Measurements from ENCODE around the gene RENBP. TPM values are rescaled to one million over a fixed set of nuclear protein-coding genes. Genes with fewer than 3 reads are reported as not detected.

Gene RENBP
- total RNA-seq, 2 experiments from 2014 or later, result 14.3 to 15.8 TPM

- ATAC-seq, result peak; percentile 49
- peaks cover 2% of the 10 kb centered on the region for H3K36me3 Mint-ChIP-seq (ENCODE audit: low read depth)
- TF ChIP-seq CTCF (IDR thresholded peaks at IDR 0.05), result no peak
- CTCF ChIA-PET, result interaction anchor here (1.0 to 1.2 kb wide), 2 partner anchors 19 to 44 kb away, joined by 4 to 5 read pairs; no protein-coding TSS in a partner anchor
- no peaks in the 10 kb centered on the region for H3K9me3 Mint-ChIP-seq
- H3K4me1 Mint-ChIP-seq (ENCODE audit: low read depth), result peaks cover 33% of the 10 kb centered on the region
- H3K27me3 Mint-ChIP-seq, result no peaks in the 10 kb centered on the region
- DNase-seq, result peak; percentile 49
- no peak overlapping the region for H3K4me3 Mint-ChIP-seq
- H3K27ac Mint-ChIP-seq, result peak overlapping the region; percentile 63
- intact Hi-C loops (cut with micrococcal nuclease), result no loop called here
- POLR2A ChIA-PET, result interaction anchor here (0.8 to 4.7 kb wide), 6 partner anchors 12 to 44 kb away, joined by 3 to 25 read pairs (median 4); partner anchors contain the start of gene ARHGAP4
These were observed 38.1 kb downstream of the RENBP start for GRCh38 chrX:153906126-153906917.

- CTCF ChIA-PET, result interaction anchor here (1.2 kb wide), 1 partner anchor 44 kb away, joined by 5 read pairs; no protein-coding TSS in a partner anchor
- Mint-ChIP-seq H3K27me3 (no peaks in the 10 kb centered on the region), H3K36me3 (ENCODE audit: low read depth) (no peaks in the 10 kb centered on the region), H3K4me3 (no peak overlapping the region), H3K27ac (peak overlapping the region; percentile 63), H3K9me3 (no peaks in the 10 kb centered on the region), H3K4me1 (ENCODE audit: low read depth) (peaks cover 40% of the 10 kb centered on the region)
- no peak for TF ChIP-seq CTCF (IDR thresholded peaks at IDR 0.05)
- POLR2A ChIA-PET, result interaction anchor here (0.8 to 4.7 kb wide), 3 partner anchors 13 to 41 kb away, joined by 3 to 25 read pairs (median 3); partner anchors contain the start of gene ARHGAP4
- intact Hi-C loops (cut with micrococcal nuclease), result no loop called here
- no peak for ATAC-seq
- DNase-seq, result no peak
These were observed 38.9 kb downstream of the RENBP start for GRCh38 chrX:153905481-153906095.

DNA sequence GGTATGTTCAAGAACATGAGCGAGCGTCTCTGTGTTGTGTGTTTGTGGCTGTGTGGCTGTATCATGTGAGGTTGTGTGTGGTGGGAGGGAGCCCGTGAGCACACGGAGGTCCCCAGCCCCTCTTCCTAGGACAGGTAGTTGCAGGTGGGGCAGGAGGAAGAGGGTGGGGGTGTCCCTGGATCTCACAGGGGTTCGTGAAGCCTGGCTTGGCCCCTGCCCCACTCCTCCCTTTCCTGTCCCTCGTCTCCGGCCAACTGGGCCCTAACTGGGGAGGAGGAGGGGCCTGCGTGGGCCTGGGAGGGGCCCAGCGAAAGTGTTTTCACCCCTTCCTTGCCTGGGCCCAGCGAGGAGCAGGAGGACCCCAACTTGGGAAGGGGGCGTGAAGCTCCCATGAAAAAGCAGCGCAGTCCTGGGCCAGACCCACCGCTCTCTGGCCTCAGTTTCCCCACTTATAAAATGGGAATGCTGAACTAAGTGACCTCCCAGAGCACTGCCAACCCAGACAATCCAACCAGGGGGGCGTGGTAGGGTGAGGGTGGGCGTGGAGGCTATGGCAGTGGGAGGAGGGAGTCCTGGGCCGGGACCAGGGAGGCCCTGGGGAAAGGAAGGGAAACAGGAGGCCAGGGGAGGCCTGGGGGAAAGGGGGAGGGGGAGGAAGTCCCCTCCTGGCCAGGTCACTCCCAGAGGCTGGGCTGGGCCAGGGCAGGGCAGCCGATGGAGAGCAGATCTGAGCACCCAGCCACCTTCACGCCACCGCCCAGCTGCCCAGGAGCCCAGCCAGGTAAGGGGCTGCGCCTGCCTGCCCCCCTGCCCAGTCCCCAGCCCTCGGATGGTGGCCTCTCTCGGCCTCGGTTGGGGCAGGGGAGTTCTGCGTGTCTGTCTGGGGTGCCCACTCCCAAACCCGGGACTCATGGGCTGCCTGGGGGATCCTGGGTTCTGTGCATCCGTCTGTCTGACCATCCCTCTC, 40.2 kb downstream of the RENBP start, which contains the start of gene AVPR2:
Gene AVPR2, plus strand, starts transcription at position 683 of the 967 bp plus-strand sequence. CDS start 473 bp downstream, outside the sequence.
- no peak within 1 kb of the TSS for H3K4me3 Mint-ChIP-seq
- TF ChIP-seq CTCF (IDR thresholded peaks at IDR 0.05), result no peak
- ChIA-PET CTCF (no interaction called here), POLR2A (interaction anchor here (0.6 to 1.1 kb wide), 4 partner anchors 19 to 41 kb away, joined by 3 to 4 read pairs (median 3); partner anchors contain the start of genes ARHGAP4 and RENBP)
- H3K27ac Mint-ChIP-seq, result peak within 1 kb of the TSS; percentile 67
- H3K4me1 Mint-ChIP-seq (ENCODE audit: low read depth), result peaks cover 42% of the 10 kb centered on the region
- no peaks in the 10 kb centered on the region for H3K36me3 Mint-ChIP-seq (ENCODE audit: low read depth)
- no peaks in the 10 kb centered on the region for H3K9me3 Mint-ChIP-seq
- no peak for DNase-seq
- no peaks in the 10 kb centered on the region for H3K27me3 Mint-ChIP-seq
- ATAC-seq, result peak; percentile 5
- intact Hi-C loops (cut with micrococcal nuclease), result no loop called here

DNA sequence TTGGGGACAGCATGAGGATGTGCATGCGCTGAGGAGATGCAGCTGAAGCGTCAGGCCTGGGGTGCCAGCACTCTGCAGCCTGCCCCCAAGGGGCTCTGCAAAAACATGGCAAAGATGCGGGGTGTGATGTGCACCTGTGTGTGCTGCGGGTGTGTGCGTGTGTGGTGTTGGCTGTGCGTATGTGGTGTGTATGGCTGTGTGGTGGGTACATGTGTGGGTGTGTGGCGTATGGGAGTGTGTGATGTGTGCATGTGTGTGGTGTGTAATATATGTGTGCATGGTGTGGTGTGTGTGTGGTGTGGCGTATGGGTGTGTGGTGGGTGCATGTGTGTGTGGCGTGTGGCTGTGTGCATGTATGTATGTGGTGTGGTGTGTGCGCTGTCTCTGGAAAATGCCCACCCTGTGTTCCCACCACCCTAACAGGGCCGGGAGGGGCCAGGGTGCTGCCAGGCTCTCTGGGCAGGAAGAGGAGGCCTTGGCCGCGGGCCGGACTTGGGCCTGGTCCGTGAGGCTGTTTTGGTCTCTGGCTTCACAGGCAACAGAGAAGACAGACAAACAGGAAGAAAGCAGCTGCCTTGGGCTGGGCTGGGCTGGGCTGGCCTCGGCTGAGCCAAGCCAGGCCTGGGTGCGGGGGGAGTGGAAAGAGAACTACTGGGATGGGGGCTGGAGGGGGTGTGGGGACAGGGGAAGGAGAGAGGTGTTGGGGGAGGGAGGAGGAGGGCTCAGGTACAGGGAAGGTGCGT, 41.0 kb downstream of the RENBP start:
- intact Hi-C loops (cut with micrococcal nuclease), result no loop called here
- Mint-ChIP-seq H3K4me1 (ENCODE audit: low read depth) (peaks cover 42% of the 10 kb centered on the region), H3K27me3 (no peaks in the 10 kb centered on the region), H3K9me3 (no peaks in the 10 kb centered on the region), H3K36me3 (ENCODE audit: low read depth) (no peaks in the 10 kb centered on the region), H3K27ac (peak overlapping the region; percentile 67), H3K4me3 (no peak overlapping the region)
- DNase-seq (no peak), ATAC-seq (peak; percentile 5)
- ChIA-PET CTCF (no interaction called here), POLR2A (interaction anchor here (0.6 to 1.5 kb wide), 6 partner anchors 20 to 41 kb away, joined by 3 to 5 read pairs (median 4); partner anchors contain the start of genes ARHGAP4 and RENBP)
- no peak for TF ChIP-seq CTCF (IDR thresholded peaks at IDR 0.05)
